HepG2 (cell line): ENCODE results near the gene LYSET. TPM values are rescaled to one million over a fixed set of nuclear protein-coding genes. Genes with fewer than 3 reads are reported as not detected.
A peak's percentile ranks its signal among the peaks of the same experiment; 100 is the strongest.
"Not testable (repeated sequence)": the region's sequence is repeated elsewhere in the genome, so short reads cannot be mapped to it uniquely, and the experiment has no call there.

Experiments used
- ELF3 ChIP-seq: IDR thresholded peaks from 2 replicates; pipeline ENCODE4 v1.6.1; 2016; ENCODE audit warnings: missing genetic modification reagents, missing compliant biosample characterization
- IRF2 ChIP-seq: IDR thresholded peaks from 2 replicates; pipeline ENCODE4 v1.6.1; 2018; ENCODE audit warnings: missing genetic modification reagents, missing compliant biosample characterization
- KAT8 ChIP-seq: IDR thresholded peaks from 2 replicates; pipeline ENCODE4 v1.6.1; 2016; ENCODE audit warnings: missing genetic modification reagents, missing compliant biosample characterization
- MED1 ChIP-seq: sonication (generic); formaldehyde crosslinking; IDR thresholded peaks from 2 replicates; pipeline ENCODE4 v1.4.0; 2020; ENCODE audit warnings: missing genetic modification reagents
- MEIS2 ChIP-seq: sonication (generic); formaldehyde crosslinking; IDR thresholded peaks from 2 replicates; pipeline ENCODE4 v1.9.0; 2021; ENCODE audit warnings: mild to moderate bottlenecking, missing genetic modification reagents
- NONO ChIP-seq, 2 experiments: fragments of 450-650 bp in 1 of 2; sonication (generic) in 1 of 2; formaldehyde crosslinking in 1 of 2; IDR thresholded peaks in 1 of 2; conservative IDR thresholded peaks in 1 of 2; 2 replicates each; pipeline versions ENCODE4 v1.6.1 to v1.8.0; 2017 to 2022; ENCODE audit warnings: mild to moderate bottlenecking in 1 of 2, missing genetic modification reagents in 1 of 2, moderate library complexity in 1 of 2
- NR2F6 ChIP-seq, 2 experiments: IDR thresholded peaks; 2 replicates each; pipeline ENCODE4 v1.6.1; 2016; ENCODE audit warnings: antibody characterized with exemption in 1 of 2, mild to moderate bottlenecking in 1 of 2
- SALL1 ChIP-seq: sonication (generic); formaldehyde crosslinking; IDR thresholded peaks from 2 replicates; pipeline ENCODE4 v1.8.0; 2022; ENCODE audit warnings: mild to moderate bottlenecking, missing genetic modification reagents
- SOX13 ChIP-seq, 3 experiments: fragments of 450-650 bp in 1 of 3; sonication (generic) in 1 of 3; formaldehyde crosslinking in 1 of 3; IDR thresholded peaks in 2 of 3; conservative IDR thresholded peaks in 1 of 3; 2 replicates each; pipeline versions ENCODE4 v1.5.0 to v1.6.1; 2016 to 2020; ENCODE audit warnings: antibody characterized with exemption in 1 of 3, mild to moderate bottlenecking in 1 of 3, missing compliant biosample characterization in 1 of 3, missing genetic modification reagents in 1 of 3, moderate library complexity in 1 of 3
- ZFP37 ChIP-seq: sonication (generic); formaldehyde crosslinking; IDR thresholded peaks from 2 replicates; pipeline ENCODE4 v1.4.0; 2020; ENCODE audit warnings: missing genetic modification reagents, borderline replicate concordance
- ZFX ChIP-seq: sonication (generic); formaldehyde crosslinking; IDR thresholded peaks from 2 replicates; pipeline ENCODE4 v1.4.0; 2020; ENCODE audit warnings: mild to moderate bottlenecking, low read depth, missing genetic modification reagents, moderate library complexity
- ZMYM3 ChIP-seq: sonication (generic); formaldehyde crosslinking; IDR thresholded peaks from 2 replicates; pipeline ENCODE4 v1.5.1; 2020; ENCODE audit warnings: mild to moderate bottlenecking, missing genetic modification reagents
- ZNF501 ChIP-seq: sonication (generic); formaldehyde crosslinking; IDR thresholded peaks from 2 replicates; pipeline ENCODE4 v1.5.1; 2020; ENCODE audit warnings: mild to moderate bottlenecking, moderate library complexity, missing genetic modification reagents
- polyA plus RNA-seq, 8 experiments: library from polyadenylated mRNA; depleted of rRNA in 3 of 8; stranded (reverse) in 7 of 8; unstranded in 1 of 8; fragments of >200 nt; fragmentation: Illumina TruSeq in 4 of 8; extraction: Trizol in 4 of 8; gene quantifications; 2 replicates each; pipeline versions ENCODE4 v1.2.1 to v1.2.3, GENCODE V29; 2011 to 2016; ENCODE audit warnings: low read depth in 4 of 8, missing spikeins in 1 of 8, mixed read lengths in 1 of 8; ENCODE audit not compliant: insufficient read depth in 1 of 8
- total RNA-seq, 5 experiments: library from RNA; depleted of rRNA; stranded (reverse); fragments of >200 nt; fragmentation: Illumina TruSeq; extraction: Trizol; gene quantifications; 2 replicates each; pipeline ENCODE4 v1.2.3, GENCODE V29; 2016; ENCODE audit warnings: low read depth in 1 of 5
- TF ChIP-seq, protein P1 (sequence below): sonication (generic); formaldehyde crosslinking; IDR thresholded peaks from 2 replicates; pipeline ENCODE4 v1.5.1; 2020; ENCODE audit warnings: mild to moderate bottlenecking, moderate library complexity, missing genetic modification reagents
- TF ChIP-seq, protein P2 (sequence below): sonication (generic); formaldehyde crosslinking; IDR thresholded peaks from 2 replicates; pipeline ENCODE4 v1.4.0; 2020; ENCODE audit warnings: missing genetic modification reagents, low read depth, mild to moderate bottlenecking, borderline replicate concordance
- TF ChIP-seq, protein P3 (sequence below): sonication (generic); formaldehyde crosslinking; IDR thresholded peaks from 2 replicates; pipeline ENCODE4 v1.4.0; 2020; ENCODE audit warnings: missing genetic modification reagents
- TF ChIP-seq, protein P4 (sequence below): sonication (generic); formaldehyde crosslinking; IDR thresholded peaks from 2 replicates; pipeline ENCODE4 v1.5.1; 2020; ENCODE audit warnings: mild to moderate bottlenecking, missing genetic modification reagents, moderate library complexity

Gene LYSET
- total and polyA plus RNA-seq, 2 of the 13 experiments (the other 11 are each of a cell fraction or from before 2014, with no cell fraction given), result 19.1 to 36.6 TPM

DNA sequence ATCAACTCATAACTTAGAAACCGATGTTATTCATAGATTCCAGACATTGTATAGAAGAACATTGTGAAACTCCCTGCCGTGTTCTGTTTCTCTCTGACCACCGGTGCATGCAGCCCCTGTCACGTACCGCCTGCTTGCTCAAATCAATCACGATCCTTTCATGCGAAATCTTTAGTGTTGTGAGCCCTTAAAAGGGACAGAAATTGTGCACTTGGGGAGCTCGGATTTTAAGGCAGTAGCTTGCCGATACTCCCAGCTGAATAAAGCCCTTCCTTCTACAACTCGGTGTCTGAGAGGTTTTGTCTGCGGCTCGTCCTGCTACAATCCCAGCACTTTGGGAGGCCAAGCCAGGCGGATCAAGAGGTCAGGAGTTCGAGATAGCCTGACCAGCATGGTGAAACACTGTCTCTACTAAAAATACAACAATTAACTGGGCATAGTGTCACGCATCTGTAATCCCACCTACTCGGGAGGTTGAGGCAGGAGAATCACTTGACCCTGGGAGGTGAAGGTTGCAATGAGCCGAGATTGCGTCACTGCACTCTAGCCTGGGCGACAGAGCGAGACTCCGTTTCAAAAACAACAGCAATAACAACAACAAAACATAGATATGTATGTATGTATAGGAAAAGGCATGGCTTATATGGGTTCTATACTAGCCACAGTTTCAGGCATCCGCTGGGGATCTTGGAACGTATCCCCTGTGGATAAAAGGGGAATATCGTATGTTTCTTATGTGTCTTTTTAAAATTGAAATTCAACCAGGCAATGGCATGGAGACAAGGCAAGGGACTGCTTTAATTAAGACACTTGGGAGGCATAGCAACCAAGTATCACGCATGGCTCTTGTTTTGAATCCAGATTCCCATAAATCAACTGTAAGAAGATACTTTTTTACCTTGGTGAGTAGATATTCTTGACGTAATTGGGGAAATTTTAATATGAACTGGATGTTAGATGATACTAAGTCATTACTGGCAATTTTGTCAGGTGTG lies 19.5 kb upstream of the LYSET start (continued):
- not testable (repeated sequence) for TF ChIP-seq SOX13, NONO, NR2F6 (IDR thresholded peaks at IDR 0.05)
- peak in 1 of 2 experiments; percentile 18; a peak in 1 of 4 replicates for TF ChIP-seq SOX13 (CRISPR knock-in tag; conservative IDR thresholded peaks at IDR 0.05 in 1 of 2, IDR thresholded peaks at IDR 0.05 in 1 of 2)
- TF ChIP-seq ZFX, result peak; percentile 48; the same call in 1 of the 2 replicates
- peak; percentile 35; the same call in 1 of the 2 replicates for TF ChIP-seq NONO (CRISPR knock-in tag; conservative IDR thresholded peaks at IDR 0.05)
- peak; percentile 18; the same call in 1 of the 2 replicates for TF ChIP-seq ZNF501 (CRISPR knock-in tag)
- TF ChIP-seq, protein P1, sequence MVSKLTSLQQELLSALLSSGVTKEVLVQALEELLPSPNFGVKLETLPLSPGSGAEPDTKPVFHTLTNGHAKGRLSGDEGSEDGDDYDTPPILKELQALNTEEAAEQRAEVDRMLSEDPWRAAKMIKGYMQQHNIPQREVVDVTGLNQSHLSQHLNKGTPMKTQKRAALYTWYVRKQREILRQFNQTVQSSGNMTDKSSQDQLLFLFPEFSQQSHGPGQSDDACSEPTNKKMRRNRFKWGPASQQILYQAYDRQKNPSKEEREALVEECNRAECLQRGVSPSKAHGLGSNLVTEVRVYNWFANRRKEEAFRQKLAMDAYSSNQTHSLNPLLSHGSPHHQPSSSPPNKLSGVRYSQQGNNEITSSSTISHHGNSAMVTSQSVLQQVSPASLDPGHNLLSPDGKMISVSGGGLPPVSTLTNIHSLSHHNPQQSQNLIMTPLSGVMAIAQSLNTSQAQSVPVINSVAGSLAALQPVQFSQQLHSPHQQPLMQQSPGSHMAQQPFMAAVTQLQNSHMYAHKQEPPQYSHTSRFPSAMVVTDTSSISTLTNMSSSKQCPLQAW, result peak; percentile 47; the same call in 1 of the 2 replicates
- TF ChIP-seq ELF3, result peak; percentile 63
- TF ChIP-seq IRF2, result peak; percentile 45; the same call in 1 of the 2 replicates
- TF ChIP-seq, protein P2, sequence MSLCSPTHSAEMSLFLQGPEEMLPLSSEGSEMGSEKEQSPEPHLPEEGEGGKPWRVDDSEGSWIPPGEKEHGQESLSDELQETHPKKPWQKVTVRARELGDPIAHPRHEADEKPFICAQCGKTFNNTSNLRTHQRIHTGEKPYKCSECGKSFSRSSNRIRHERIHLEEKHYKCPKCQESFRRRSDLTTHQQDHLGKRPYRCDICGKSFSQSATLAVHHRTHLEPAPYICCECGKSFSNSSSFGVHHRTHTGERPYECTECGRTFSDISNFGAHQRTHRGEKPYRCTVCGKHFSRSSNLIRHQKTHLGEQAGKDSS (CRISPR knock-in tag), result 0 out of 2 replicates have a peak, but pooled peaks have one; percentile 40
- TF ChIP-seq MED1 (CRISPR knock-in tag), result peak; percentile 88
- TF ChIP-seq, protein P3, sequence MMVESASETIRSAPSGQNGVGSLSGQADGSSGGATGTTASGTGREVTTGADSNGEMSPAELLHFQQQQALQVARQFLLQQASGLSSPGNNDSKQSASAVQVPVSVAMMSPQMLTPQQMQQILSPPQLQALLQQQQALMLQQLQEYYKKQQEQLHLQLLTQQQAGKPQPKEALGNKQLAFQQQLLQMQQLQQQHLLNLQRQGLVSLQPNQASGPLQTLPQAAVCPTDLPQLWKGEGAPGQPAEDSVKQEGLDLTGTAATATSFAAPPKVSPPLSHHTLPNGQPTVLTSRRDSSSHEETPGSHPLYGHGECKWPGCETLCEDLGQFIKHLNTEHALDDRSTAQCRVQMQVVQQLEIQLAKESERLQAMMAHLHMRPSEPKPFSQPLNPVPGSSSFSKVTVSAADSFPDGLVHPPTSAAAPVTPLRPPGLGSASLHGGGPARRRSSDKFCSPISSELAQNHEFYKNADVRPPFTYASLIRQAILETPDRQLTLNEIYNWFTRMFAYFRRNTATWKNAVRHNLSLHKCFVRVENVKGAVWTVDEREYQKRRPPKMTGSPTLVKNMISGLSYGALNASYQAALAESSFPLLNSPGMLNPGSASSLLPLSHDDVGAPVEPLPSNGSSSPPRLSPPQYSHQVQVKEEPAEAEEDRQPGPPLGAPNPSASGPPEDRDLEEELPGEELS (CRISPR knock-in tag), result 0 out of 2 replicates have a peak, but pooled peaks have one; percentile 30
- peak; percentile 79 for TF ChIP-seq SALL1 (CRISPR knock-in tag)
- peak; percentile 63; the same call in 1 of the 2 replicates for TF ChIP-seq ZMYM3 (CRISPR knock-in tag)
- 0 out of 2 replicates have a peak, but pooled peaks have one; percentile 42 for TF ChIP-seq MEIS2
- TF ChIP-seq KAT8, result 0 out of 2 replicates have a peak, but pooled peaks have one; percentile 24
- TF ChIP-seq, protein P4, sequence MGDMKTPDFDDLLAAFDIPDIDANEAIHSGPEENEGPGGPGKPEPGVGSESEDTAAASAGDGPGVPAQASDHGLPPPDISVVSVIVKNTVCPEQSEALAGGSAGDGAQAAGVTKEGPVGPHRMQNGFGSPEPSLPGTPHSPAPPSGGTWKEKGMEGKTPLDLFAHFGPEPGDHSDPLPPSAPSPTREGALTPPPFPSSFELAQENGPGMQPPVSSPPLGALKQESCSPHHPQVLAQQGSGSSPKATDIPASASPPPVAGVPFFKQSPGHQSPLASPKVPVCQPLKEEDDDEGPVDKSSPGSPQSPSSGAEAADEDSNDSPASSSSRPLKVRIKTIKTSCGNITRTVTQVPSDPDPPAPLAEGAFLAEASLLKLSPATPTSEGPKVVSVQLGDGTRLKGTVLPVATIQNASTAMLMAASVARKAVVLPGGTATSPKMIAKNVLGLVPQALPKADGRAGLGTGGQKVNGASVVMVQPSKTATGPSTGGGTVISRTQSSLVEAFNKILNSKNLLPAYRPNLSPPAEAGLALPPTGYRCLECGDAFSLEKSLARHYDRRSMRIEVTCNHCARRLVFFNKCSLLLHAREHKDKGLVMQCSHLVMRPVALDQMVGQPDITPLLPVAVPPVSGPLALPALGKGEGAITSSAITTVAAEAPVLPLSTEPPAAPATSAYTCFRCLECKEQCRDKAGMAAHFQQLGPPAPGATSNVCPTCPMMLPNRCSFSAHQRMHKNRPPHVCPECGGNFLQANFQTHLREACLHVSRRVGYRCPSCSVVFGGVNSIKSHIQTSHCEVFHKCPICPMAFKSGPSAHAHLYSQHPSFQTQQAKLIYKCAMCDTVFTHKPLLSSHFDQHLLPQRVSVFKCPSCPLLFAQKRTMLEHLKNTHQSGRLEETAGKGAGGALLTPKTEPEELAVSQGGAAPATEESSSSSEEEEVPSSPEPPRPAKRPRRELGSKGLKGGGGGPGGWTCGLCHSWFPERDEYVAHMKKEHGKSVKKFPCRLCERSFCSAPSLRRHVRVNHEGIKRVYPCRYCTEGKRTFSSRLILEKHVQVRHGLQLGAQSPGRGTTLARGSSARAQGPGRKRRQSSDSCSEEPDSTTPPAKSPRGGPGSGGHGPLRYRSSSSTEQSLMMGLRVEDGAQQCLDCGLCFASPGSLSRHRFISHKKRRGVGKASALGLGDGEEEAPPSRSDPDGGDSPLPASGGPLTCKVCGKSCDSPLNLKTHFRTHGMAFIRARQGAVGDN (CRISPR knock-in tag), result peak; percentile 6; the same call in 1 of the 2 replicates
- TF ChIP-seq ZFP37, result 0 out of 2 replicates have a peak, but pooled peaks have one; percentile 24
- peak; percentile 39; the same call in 1 of the 2 replicates for TF ChIP-seq NR2F6 (CRISPR knock-in tag; IDR thresholded peaks at IDR 0.05)
